Left lung (tissue), 10 donors: Measurements from ENCODE around the gene FOXI1. TPM values are rescaled to one million over a fixed set of nuclear protein-coding genes. Genes with fewer than 3 reads are reported as not detected.

Source experiments
- ATAC-seq: fragments of 200-7000 bp; cut with Tn5 transposase; one replicate; pipeline ENCODE4 v1.9.1; 2020; ENCODE audit warnings: moderate library complexity
- DNase-seq, 4 donors: peaks; one replicate each; pipeline ENCODE4 v3.0.0-alpha.2; 2013 to 2020
- H3K27ac ChIP-seq, 2 donors: fragments of 200-600 bp; sonication (generic) in 1 of 2; one replicate each; pipeline versions ENCODE4 v1.5.0 to v1.8.0; 2020 to 2021
- H3K27me3 ChIP-seq, 2 donors: fragments of 200-600 bp; sonication (generic) in 1 of 2; one replicate each; pipeline versions ENCODE4 v1.5.0 to v1.8.0; 2020 to 2021
- H3K36me3 ChIP-seq, 2 donors: fragments of 200-600 bp; sonication (generic) in 1 of 2; one replicate each; pipeline versions ENCODE4 v1.5.0 to v1.8.0; 2020 to 2021
- H3K4me1 ChIP-seq, 2 donors: fragments of 200-600 bp; one replicate each; pipeline ENCODE4 v1.8.0; 2021
- H3K4me3 ChIP-seq, 2 donors: fragments of 200-600 bp; sonication (generic) in 1 of 2; one replicate each; pipeline versions ENCODE4 v1.5.0 to v1.8.0; 2020 to 2021; ENCODE audit warnings: mild to moderate bottlenecking in 1 of 2
- H3K9me3 ChIP-seq, 2 donors: fragments of 200-600 bp; sonication (generic) in 1 of 2; one replicate each; pipeline versions ENCODE4 v1.5.0 to v1.8.0; 2020 to 2021
- intact Hi-C, 2 donors: fragments of 100-400 bp; cut with DNase I; formaldehyde crosslinking; loops; one replicate each; pipeline versions ENCODE4 v1.11.2 to v1.14.2; 2022
- polyA plus RNA-seq, 6 donors: library from polyadenylated mRNA; unstranded; fragments of 120-200 nt; gene quantifications; one replicate each; pipeline ENCODE4 v1.2.1, GENCODE V29; 2013; ENCODE audit not compliant: insufficient read length in 6 of 6
- total RNA-seq, 2 donors: library from RNA; stranded (reverse); fragmentation: NEBNext Ultra II Directional; extraction: Animal tissue kit (Norgen Biotek cat#: 25700); gene quantifications; one replicate each; pipeline ENCODE4 v1.2.1, GENCODE V29; 2021
- TF ChIP-seq, protein P1 (sequence below), 2 donors: fragments of 200-600 bp; sonication (generic) in 1 of 2; IDR thresholded peaks; one replicate each; pipeline versions ENCODE4 v1.5.0 to v1.8.0; 2021; ENCODE audit warnings: antibody characterized with exemption in 2 of 2
- donor health status: DM: no; HTN: yes; CAD: no.
- donor health status: DM: no; HTN: no; CAD: no.

FOXI1 gene
- total and polyA plus RNA-seq, 8 donors = 0.07 to 0.09 TPM; not detected in 6

DNA sequence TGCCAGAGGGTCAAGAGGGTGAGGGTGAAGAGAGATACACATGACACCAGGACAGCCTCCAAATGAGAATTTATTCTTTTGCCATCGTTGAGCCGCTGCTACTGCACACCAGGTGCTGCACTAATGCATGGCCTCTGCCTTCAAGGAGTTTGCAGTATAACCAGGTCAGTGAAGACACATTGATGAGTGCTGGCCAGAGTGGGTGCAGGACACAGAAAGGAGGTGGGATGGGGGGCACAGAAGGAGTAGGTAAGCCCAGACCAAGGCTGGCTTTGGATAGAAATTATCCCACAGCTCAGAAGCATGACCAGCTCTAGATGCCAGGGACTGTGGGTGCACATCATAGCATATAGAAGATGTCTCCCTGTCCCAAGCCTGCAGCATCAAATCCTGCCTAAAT, 38.0 kb downstream of the FOXI1 start:
- no peak for ATAC-seq

GRCh38 chr5:170144286-170145023, 38.8 kb downstream of the FOXI1 start:
- ATAC-seq (no peak), DNase-seq (no peak)
- Histone ChIP-seq H3K9me3 (no peaks in the 10 kb centered on the region), H3K4me3 (no peak overlapping the region), H3K27me3 (no peaks in the 10 kb centered on the region), H3K27ac (no peak overlapping the region), H3K36me3 (no peaks in the 10 kb centered on the region), H3K4me1 (no peaks in the 10 kb centered on the region)
- intact Hi-C loops = no loop called here
- TF ChIP-seq, protein P1, sequence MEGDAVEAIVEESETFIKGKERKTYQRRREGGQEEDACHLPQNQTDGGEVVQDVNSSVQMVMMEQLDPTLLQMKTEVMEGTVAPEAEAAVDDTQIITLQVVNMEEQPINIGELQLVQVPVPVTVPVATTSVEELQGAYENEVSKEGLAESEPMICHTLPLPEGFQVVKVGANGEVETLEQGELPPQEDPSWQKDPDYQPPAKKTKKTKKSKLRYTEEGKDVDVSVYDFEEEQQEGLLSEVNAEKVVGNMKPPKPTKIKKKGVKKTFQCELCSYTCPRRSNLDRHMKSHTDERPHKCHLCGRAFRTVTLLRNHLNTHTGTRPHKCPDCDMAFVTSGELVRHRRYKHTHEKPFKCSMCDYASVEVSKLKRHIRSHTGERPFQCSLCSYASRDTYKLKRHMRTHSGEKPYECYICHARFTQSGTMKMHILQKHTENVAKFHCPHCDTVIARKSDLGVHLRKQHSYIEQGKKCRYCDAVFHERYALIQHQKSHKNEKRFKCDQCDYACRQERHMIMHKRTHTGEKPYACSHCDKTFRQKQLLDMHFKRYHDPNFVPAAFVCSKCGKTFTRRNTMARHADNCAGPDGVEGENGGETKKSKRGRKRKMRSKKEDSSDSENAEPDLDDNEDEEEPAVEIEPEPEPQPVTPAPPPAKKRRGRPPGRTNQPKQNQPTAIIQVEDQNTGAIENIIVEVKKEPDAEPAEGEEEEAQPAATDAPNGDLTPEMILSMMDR (IDR thresholded peaks at IDR 0.05) = no peak

More for the DNA sequence above, 38.0 kb downstream of the FOXI1 start:
- Histone ChIP-seq H3K4me3 (no peak overlapping the region), H3K36me3 (no peaks in the 10 kb centered on the region), H3K4me1 (no peaks in the 10 kb centered on the region), H3K27me3 (no peaks in the 10 kb centered on the region), H3K27ac (no peak overlapping the region), H3K9me3 (no peaks in the 10 kb centered on the region)
- intact Hi-C loops = no loop called here
- TF ChIP-seq, protein P1 (IDR thresholded peaks at IDR 0.05) = no peak
- DNase-seq = no peak

- no peak for ATAC-seq
- no peak for DNase-seq
- TF ChIP-seq, protein P1 (IDR thresholded peaks at IDR 0.05) = no peak
- Histone ChIP-seq H3K27me3 (no peaks in the 10 kb centered on the region), H3K4me3 (no peak overlapping the region), H3K4me1 (no peaks in the 10 kb centered on the region), H3K27ac (no peak overlapping the region), H3K36me3 (no peaks in the 10 kb centered on the region), H3K9me3 (no peaks in the 10 kb centered on the region)
- intact Hi-C loops = no loop called here
Measured at GRCh38 chr5:170145462-170145861, 39.8 kb downstream of the FOXI1 start.

- H3K27ac ChIP-seq = no peak overlapping the region
- no peak for ATAC-seq
- intact Hi-C loops = no loop called here
Measured at GRCh38 chr5:170147051-170147752, 41.5 kb downstream of the FOXI1 start.

More at GRCh38 chr5:170147051-170147752, 41.5 kb downstream of the FOXI1 start:
- no peaks in the 10 kb centered on the region for H3K9me3 ChIP-seq
- TF ChIP-seq, protein P1 (IDR thresholded peaks at IDR 0.05) = no peak
- H3K4me1 ChIP-seq = no peaks in the 10 kb centered on the region
- no peaks in the 10 kb centered on the region for H3K27me3 ChIP-seq
- no peaks in the 10 kb centered on the region for H3K36me3 ChIP-seq
- no peak overlapping the region for H3K4me3 ChIP-seq
- no peak for DNase-seq
